ENCODE data around the gene SYT13. TPM values are rescaled to one million over a fixed set of nuclear protein-coding genes. Genes with fewer than 3 reads are reported as not detected.

The SYT13 gene, protein sequence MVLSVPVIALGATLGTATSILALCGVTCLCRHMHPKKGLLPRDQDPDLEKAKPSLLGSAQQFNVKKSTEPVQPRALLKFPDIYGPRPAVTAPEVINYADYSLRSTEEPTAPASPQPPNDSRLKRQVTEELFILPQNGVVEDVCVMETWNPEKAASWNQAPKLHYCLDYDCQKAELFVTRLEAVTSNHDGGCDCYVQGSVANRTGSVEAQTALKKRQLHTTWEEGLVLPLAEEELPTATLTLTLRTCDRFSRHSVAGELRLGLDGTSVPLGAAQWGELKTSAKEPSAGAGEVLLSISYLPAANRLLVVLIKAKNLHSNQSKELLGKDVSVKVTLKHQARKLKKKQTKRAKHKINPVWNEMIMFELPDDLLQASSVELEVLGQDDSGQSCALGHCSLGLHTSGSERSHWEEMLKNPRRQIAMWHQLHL
- total RNA-seq, result 0.30 TPM

- DNase-seq, result no peak
Measured at GRCh38 chr11:45285930-45286632, at the start of gene SYT13. Gene SYT13, minus strand, starts transcription at chr11:45286341. Its CDS starts 134 bp downstream, at chr11:45286207.

- DNase-seq, result no peak
Measured at GRCh38 chr11:45335434-45335833, 49.3 kb upstream of the SYT13 start.

DNA sequence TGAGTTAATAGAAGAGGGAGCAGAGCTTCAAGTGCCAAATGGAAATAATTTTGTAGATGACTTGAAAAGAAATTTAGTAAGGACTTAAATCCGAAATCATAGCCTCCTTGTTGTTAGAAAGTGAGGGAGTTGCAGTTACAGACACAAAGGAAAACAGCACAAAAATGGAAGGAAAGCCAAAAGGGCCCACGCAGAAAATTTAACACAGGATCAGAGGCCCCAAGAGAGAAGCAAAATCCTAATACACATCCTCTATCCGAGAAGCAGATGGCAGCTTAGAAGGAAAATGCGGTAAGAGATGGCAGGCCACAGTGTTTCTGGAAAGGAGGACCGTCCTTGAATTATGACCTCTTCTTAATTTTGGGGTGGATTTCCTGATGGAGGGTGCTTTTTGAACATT, 48.7 kb upstream of the SYT13 start:
- DNase-seq, result no peak

- DNase-seq, result no peak
Measured at GRCh38 chr11:45334410-45334809, 48.3 kb upstream of the SYT13 start.

DNA sequence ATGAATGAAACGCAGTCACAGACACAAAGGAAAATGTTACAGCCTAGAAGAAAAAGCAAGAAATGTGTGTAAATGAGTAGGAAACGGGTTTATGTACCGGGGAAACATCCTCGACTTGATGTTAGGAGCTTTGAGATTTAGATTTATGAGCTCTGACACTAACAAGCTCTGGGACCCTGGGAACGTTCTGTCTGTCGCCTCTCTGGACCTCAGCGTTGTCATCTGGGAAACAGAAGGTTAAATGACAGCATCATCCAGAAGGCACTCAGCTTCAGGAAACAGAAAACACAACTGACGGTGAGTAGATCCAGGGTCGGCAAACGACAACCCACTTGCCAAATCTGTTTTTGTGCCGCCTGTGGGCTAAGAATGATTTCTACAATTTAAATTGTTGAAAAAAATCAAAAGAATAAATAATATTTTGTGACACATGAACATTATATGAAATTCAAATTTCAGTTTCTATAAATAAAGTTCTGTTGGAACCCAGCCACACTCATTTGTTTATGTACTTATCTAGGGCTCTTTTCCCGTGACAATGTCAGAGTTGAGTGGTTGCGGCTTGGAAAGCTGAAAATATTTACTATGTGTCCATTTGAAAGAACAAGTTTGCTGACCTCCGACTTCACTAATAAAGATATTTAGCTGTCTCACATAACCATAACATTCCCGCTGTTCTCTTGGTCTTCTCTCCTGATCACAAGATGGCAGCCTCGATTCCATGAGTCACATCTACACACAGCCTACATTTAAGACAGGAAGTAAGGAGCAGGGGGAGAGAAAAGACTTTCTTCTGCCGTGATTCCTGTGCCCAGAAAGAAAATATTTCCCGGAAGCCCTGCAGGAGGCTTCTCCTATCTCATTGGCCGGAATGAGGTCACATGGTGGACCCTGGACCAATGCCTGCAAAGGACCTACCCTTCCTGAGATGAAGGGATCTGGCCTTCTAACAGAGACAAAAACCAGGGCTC, 47.1 kb upstream of the SYT13 start:
- DNase-seq, result peak; percentile 82

- DNase-seq, result peak; percentile 61
Measured at GRCh38 chr11:45332276-45332934, 46.3 kb upstream of the SYT13 start.

DNA sequence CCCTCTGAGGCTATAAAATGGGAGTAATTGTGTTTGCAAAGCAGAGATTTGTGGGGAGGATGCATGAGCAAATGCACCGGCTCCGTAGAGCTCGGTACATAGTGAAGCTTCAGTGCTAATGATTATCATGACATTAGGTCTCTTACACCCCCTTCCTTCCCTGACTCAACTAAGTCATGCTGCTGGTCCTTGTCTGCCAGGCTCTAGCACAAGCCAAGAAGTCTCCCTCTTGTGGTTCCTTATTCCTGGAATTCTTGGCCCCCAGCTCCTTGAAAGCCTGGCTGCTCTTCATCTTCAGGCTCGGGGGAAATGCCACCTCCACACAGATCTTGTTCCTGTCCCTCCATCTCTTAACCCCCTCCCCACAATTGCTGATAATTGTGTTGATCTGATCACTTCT, 45.7 kb upstream of the SYT13 start:
- DNase-seq, result no peak

DNA sequence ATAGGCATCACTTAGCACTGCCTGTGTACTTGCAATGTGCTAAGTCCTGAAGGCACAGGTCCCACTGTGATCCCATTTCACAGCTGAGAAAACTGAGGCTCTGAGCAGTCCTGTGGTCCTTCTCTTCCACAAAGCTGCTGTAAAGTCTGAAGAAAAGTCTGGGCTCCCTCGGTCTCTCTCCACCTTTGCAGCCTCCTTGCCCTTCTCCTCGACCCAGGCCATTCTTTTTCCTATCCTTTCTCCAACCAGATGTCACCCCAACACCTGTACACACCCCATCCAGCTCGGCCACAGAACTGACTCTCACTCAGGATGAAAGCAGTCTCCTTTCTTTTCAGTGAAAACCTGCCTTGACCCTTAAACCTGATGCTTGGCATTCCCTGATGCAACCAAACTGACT, 42.6 kb upstream of the SYT13 start:
- DNase-seq, result no peak

GRCh38 chr11:45324459-45324858, 38.3 kb upstream of the SYT13 start:
- DNase-seq, result no peak

- no peak for DNase-seq
Measured at GRCh38 chr11:45323601-45324249, 37.6 kb upstream of the SYT13 start.

- DNase-seq, result no peak
Measured at GRCh38 chr11:45322891-45323600, 36.9 kb upstream of the SYT13 start.

GRCh38 chr11:45322111-45322705, 36.1 kb upstream of the SYT13 start:
- no peak for DNase-seq

DNA sequence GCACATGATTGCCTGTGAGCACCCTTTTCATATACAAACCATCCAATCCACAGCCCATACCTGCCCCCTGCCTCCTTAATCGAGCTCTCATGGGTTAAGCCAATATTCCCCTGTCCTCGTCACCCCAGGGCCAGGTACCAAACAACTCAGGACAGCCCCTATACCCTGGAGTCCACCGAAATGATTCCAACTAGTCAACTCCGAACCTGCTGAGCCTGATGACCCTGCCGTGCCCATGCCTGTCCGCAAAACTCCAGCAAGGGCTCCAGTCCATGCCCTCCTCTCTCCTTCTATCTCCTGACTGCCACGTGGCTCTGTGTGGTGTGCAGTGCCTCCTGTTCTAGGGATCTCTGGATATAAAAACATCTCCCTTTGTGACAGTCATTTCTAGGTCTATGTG, 35.5 kb upstream of the SYT13 start:
- no peak for DNase-seq

DNA sequence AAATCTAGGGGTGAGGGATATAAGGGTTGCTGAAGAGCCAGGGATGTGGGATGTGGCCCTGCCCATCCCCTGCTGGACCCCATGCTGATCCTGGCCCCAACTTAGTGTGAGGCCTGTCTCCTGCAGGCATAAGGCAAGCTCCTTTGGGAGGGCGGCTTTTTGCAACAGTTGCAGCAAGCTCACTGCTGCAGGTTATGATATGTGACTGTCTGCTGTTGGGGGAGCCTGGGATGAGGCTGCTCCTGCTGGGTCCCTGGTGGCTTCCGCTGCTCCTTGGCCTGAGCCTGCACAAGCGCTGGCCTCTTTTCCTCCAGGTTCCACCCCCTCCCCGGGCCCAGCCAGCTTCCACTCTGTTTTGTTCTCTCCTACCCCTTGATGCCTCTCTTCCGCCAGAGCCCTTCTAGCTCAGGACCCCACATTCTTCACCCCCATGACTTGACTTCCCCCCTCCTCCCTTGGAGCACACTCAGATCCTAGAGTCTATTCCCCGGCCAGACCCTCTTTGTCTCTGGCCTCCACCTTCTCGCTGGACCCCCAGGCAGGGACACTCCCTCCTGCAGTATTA, 35.0 kb upstream of the SYT13 start:
- DNase-seq, result no peak

GRCh38 chr11:45320371-45320770, 34.2 kb upstream of the SYT13 start:
- no peak for DNase-seq

DNA sequence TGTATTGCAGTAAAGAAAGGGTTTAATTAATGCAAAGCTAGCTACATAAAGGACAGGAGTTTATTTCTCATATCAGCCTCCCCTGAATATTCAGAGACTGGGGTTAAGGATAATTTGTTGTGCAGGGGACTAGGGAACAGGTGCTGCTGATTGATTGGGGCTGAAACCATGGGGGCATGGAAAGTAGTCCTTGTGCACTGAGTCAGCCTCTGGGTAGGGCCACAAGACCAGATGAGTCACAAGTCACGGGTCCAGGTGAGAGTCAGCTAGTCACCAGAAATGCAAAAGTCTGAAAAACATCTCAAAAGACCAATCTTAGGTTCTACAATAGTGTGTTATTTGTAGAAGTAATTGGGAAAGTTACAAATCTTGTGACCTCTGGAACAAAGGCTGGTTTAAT, 32.9 kb upstream of the SYT13 start:
- no peak for DNase-seq

GRCh38 chr11:45318516-45318915, 32.4 kb upstream of the SYT13 start:
- no peak for DNase-seq

GRCh38 chr11:45316258-45316657, 30.1 kb upstream of the SYT13 start:
- no peak for DNase-seq

- no peak for DNase-seq
Measured at GRCh38 chr11:45314900-45315299, 28.8 kb upstream of the SYT13 start.

All from skin of body (tissue), 2 donors.